ENCODE results near the gene CYP24A1. TPM values are rescaled to one million over a fixed set of nuclear protein-coding genes. Genes with fewer than 3 reads are reported as not detected.

CYP24A1 gene
- total RNA-seq, 4 donors from 2014 or later = 0.10 to 0.71 (median 0.69) TPM; not detected in 1

- H3K4me3 ChIP-seq (ENCODE audit: low read depth, poor library complexity, severe bottlenecking) = no peak overlapping the region
- intact Hi-C loops (cut with DNase I; ENCODE audit: low total_unique reads) = no loop called here
- WGBS, 2 donors = 88 to 96% methylated on average over 6 of the region's 6 CpGs
- no peak for DNase-seq (ENCODE audit: low spot score in 2 of 2)
- TF ChIP-seq, protein P1, sequence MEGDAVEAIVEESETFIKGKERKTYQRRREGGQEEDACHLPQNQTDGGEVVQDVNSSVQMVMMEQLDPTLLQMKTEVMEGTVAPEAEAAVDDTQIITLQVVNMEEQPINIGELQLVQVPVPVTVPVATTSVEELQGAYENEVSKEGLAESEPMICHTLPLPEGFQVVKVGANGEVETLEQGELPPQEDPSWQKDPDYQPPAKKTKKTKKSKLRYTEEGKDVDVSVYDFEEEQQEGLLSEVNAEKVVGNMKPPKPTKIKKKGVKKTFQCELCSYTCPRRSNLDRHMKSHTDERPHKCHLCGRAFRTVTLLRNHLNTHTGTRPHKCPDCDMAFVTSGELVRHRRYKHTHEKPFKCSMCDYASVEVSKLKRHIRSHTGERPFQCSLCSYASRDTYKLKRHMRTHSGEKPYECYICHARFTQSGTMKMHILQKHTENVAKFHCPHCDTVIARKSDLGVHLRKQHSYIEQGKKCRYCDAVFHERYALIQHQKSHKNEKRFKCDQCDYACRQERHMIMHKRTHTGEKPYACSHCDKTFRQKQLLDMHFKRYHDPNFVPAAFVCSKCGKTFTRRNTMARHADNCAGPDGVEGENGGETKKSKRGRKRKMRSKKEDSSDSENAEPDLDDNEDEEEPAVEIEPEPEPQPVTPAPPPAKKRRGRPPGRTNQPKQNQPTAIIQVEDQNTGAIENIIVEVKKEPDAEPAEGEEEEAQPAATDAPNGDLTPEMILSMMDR (IDR thresholded peaks at IDR 0.05) = no peak
- no peak for TF ChIP-seq POLR2A (IDR thresholded peaks at IDR 0.05)
Measured at GRCh38 chr20:54177378-54177777, 3.6 kb upstream of the CYP24A1 start.

- no peak for DNase-seq (ENCODE audit: low spot score in 2 of 2)
- TF ChIP-seq, protein P1 (IDR thresholded peaks at IDR 0.05) = no peak
- no peak for TF ChIP-seq POLR2A (IDR thresholded peaks at IDR 0.05)
- no peak overlapping the region for H3K4me3 ChIP-seq (ENCODE audit: low read depth, poor library complexity, severe bottlenecking)
- 58 to 73% methylated on average over 2 of the region's 2 CpGs for WGBS, 2 donors
- intact Hi-C loops (cut with DNase I; ENCODE audit: low total_unique reads) = no loop called here
Measured at GRCh38 chr20:54176610-54177009, 2.8 kb upstream of the CYP24A1 start.

- WGBS, 2 donors = 14 to 16% methylated on average over 18 of the region's 18 CpGs
- DNase-seq (ENCODE audit: low spot score in 2 of 2) = no peak
- TF ChIP-seq POLR2A (IDR thresholded peaks at IDR 0.05) = no peak
- TF ChIP-seq, protein P1 (IDR thresholded peaks at IDR 0.05) = no peak
- no peak overlapping the region for H3K4me3 ChIP-seq (ENCODE audit: low read depth, poor library complexity, severe bottlenecking)
- intact Hi-C loops (cut with DNase I; ENCODE audit: low total_unique reads) = no loop called here
Measured at GRCh38 chr20:54174457-54175175, 830 bp upstream of the CYP24A1 start.

GRCh38 chr20:54172856-54173652 lies 732 bp downstream of the CYP24A1 start:
- intact Hi-C loops (cut with DNase I; ENCODE audit: low total_unique reads) = no loop called here
- 1% methylated on average over 46 to 54 of the region's 66 CpGs for WGBS, 2 donors
- no peak for DNase-seq (ENCODE audit: low spot score in 2 of 2)
- H3K4me3 ChIP-seq (ENCODE audit: low read depth, poor library complexity, severe bottlenecking) = no peak overlapping the region
- TF ChIP-seq, protein P1 (IDR thresholded peaks at IDR 0.05) = no peak
- no peak for TF ChIP-seq POLR2A (IDR thresholded peaks at IDR 0.05)

GRCh38 chr20:54172532-54172855 lies 1.3 kb downstream of the CYP24A1 start:
- TF ChIP-seq, protein P1 (IDR thresholded peaks at IDR 0.05) = no peak
- no peak for TF ChIP-seq POLR2A (IDR thresholded peaks at IDR 0.05)
- no peak for DNase-seq (ENCODE audit: low spot score in 2 of 2)
- H3K4me3 ChIP-seq (ENCODE audit: low read depth, poor library complexity, severe bottlenecking) = no peak overlapping the region
- intact Hi-C loops (cut with DNase I; ENCODE audit: low total_unique reads) = no loop called here
- 10% methylated on average over 12 of the region's 12 CpGs for WGBS, 2 donors
